Caki2 (cell line): Measurements from ENCODE around the gene PIP5K1C. TPM values are rescaled to one million over a fixed set of nuclear protein-coding genes. Genes with fewer than 3 reads are reported as not detected.

Source experiments
- DNase-seq: peaks from one replicate; pipeline ENCODE4 v3.0.0-alpha.2; 2015; ENCODE audit warnings: low read depth
- in situ Hi-C: cut with HindIII; loops from 2 replicates; pipeline ENCODE4 v1.10.0; 2016; ENCODE audit warnings: low sequenced_read_pairs, low pct_unique_long_range_greater_than_20kb, mixed read lengths
- total RNA-seq: library from RNA; depleted of rRNA; stranded (reverse); fragments of >200 nt; shearing (Covaris generic); gene quantifications from 2 replicates; pipeline ENCODE4 v1.2.3, GENCODE V29; 2014; ENCODE audit warnings: low replicate concordance

The PIP5K1C gene
- total RNA-seq, 1 experiment from 2014 or later = 6.4 TPM

GRCh38 chr19:3610745-3611717 is 89.2 kb downstream of the PIP5K1C start:
- in situ Hi-C loops = no loop called here

GRCh38 chr19:3609779-3610719 is 90.2 kb downstream of the PIP5K1C start:
- in situ Hi-C loops = no loop called here

More at GRCh38 chr19:3610745-3611717, 89.2 kb downstream of the PIP5K1C start:
- no peak for DNase-seq

GRCh38 chr19:3608750-3609322 is 91.4 kb downstream of the PIP5K1C start:
- in situ Hi-C loops = no loop called here
- no peak for DNase-seq

More at GRCh38 chr19:3609779-3610719, 90.2 kb downstream of the PIP5K1C start:
- DNase-seq = no peak

GRCh38 chr19:3608079-3608641 is 92.1 kb downstream of the PIP5K1C start:
- DNase-seq = no peak
- in situ Hi-C loops = no loop called here

GRCh38 chr19:3607303-3608078 is 92.8 kb downstream of the PIP5K1C start:
- in situ Hi-C loops = no loop called here

GRCh38 chr19:3606690-3607289 is 93.5 kb downstream of the PIP5K1C start, which contains the start of gene TBXA2R:
TBXA2R (minus strand) TSS chr19:3606875; CDS start chr19:3600634, 6,241 bp downstream.
- peak; percentile 56 for DNase-seq
- in situ Hi-C loops = no loop called here

More at GRCh38 chr19:3607303-3608078, 92.8 kb downstream of the PIP5K1C start:
- peak; percentile 18 for DNase-seq

- DNase-seq = no peak
- in situ Hi-C loops = no loop called here
These were observed 94.0 kb downstream of the PIP5K1C start for GRCh38 chr19:3606174-3606689.

- no peak for DNase-seq
- in situ Hi-C loops = no loop called here
These were observed 94.5 kb downstream of the PIP5K1C start for GRCh38 chr19:3605770-3606169.

GRCh38 chr19:3605361-3605760 is 94.9 kb downstream of the PIP5K1C start:
- DNase-seq = no peak
- in situ Hi-C loops = no loop called here

- DNase-seq = no peak
- in situ Hi-C loops = no loop called here
These were observed 95.3 kb downstream of the PIP5K1C start for GRCh38 chr19:3604987-3605343.

- in situ Hi-C loops = no loop called here
- DNase-seq = no peak
These were observed 95.9 kb downstream of the PIP5K1C start for GRCh38 chr19:3604227-3604986.

- DNase-seq = no peak
- in situ Hi-C loops = no loop called here
These were observed 97.0 kb downstream of the PIP5K1C start for GRCh38 chr19:3603121-3603811.

GRCh38 chr19:3601021-3601420 is 99.2 kb downstream of the PIP5K1C start:
- DNase-seq = no peak
- in situ Hi-C loops = no loop called here

- in situ Hi-C loops = no loop called here
- no peak for DNase-seq
These were observed 100.5 kb downstream of the PIP5K1C start for GRCh38 chr19:3599776-3600187.

GRCh38 chr19:3595521-3596061 is 104.7 kb downstream of the PIP5K1C start:
- in situ Hi-C loops = no loop called here

More at GRCh38 chr19:3595521-3596061, 104.7 kb downstream of the PIP5K1C start:
- DNase-seq = no peak
